NOMO-1 (cell line): ENCODE results near the gene IL12A.
A peak's percentile ranks its signal among the peaks of the same experiment; 100 is the strongest.

ENCODE experiments used
- DNase-seq, 2 experiments: peaks; one replicate each; lab custom pipeline; 2025; ENCODE audit not compliant: unreplicated experiment in 2 of 2; lab: John Stamatoyannopoulos, UW

The IL12A gene

GRCh38 chr3:159988617-159989271 is at the start of gene IL12A:
TSS of gene IL12A (plus strand) at chr3:159988835.
- peak; percentile 76 to 82 for DNase-seq

- peak; percentile 55 to 84 for DNase-seq
Observed at GRCh38 chr3:159941038-159942000, 47.3 kb upstream of the IL12A start.

- DNase-seq, result peak; percentile 46 to 65
Observed at GRCh38 chr3:159944781-159945180, 43.9 kb upstream of the IL12A start.

- no peak for DNase-seq
Observed at GRCh38 chr3:159945930-159946329, 42.7 kb upstream of the IL12A start.

GRCh38 chr3:159947220-159947619 is 41.4 kb upstream of the IL12A start:
- DNase-seq, result no peak

GRCh38 chr3:159948429-159949144 is 40.0 kb upstream of the IL12A start:
- peak; percentile 40 to 72 for DNase-seq

- peak; percentile 82 to 90 for DNase-seq
Observed at GRCh38 chr3:159950156-159950898, 38.3 kb upstream of the IL12A start.

GRCh38 chr3:159951540-159951939 is 37.1 kb upstream of the IL12A start:
- DNase-seq, result peak in 1 of 2 experiments; percentile 50

GRCh38 chr3:159953325-159954085 is 35.1 kb upstream of the IL12A start:
- DNase-seq, result peak; percentile 56 to 95

- no peak for DNase-seq
Observed at GRCh38 chr3:159960188-159961148, 28.2 kb upstream of the IL12A start.

GRCh38 chr3:159964166-159964973 is 24.3 kb upstream of the IL12A start:
- no peak for DNase-seq

GRCh38 chr3:159971311-159971710 is 17.3 kb upstream of the IL12A start:
- DNase-seq, result no peak

- peak; percentile 61 to 66 for DNase-seq
Observed at GRCh38 chr3:159977295-159977694, 11.3 kb upstream of the IL12A start.

GRCh38 chr3:159978353-159978752 is 10.3 kb upstream of the IL12A start:
- peak; percentile 61 to 91 for DNase-seq

GRCh38 chr3:159978918-159979703 is 9.5 kb upstream of the IL12A start:
- no peak for DNase-seq

GRCh38 chr3:159982442-159982974 is 6.1 kb upstream of the IL12A start:
- no peak for DNase-seq

- no peak for DNase-seq
Observed at GRCh38 chr3:159987291-159987711, 1.3 kb upstream of the IL12A start.
